IPS-20b (cell line): ENCODE results near the gene NNMT.

Source experiments
- H3K27ac ChIP-seq: one replicate; pipeline ENCODE4 v1.5.1; 2013; ENCODE audit warnings: low read length
- H3K27me3 ChIP-seq: 2 replicates; pipeline ENCODE4 v1.6.1; 2013; ENCODE audit warnings: mild to moderate bottlenecking, low read length, inconsistent platforms; ENCODE audit not compliant: insufficient read depth
- H3K36me3 ChIP-seq: 2 replicates; pipeline ENCODE4 v1.6.1; 2013; ENCODE audit warnings: low read depth, mild to moderate bottlenecking, inconsistent platforms, low read length, moderate library complexity; ENCODE audit not compliant: insufficient read depth
- H3K4me1 ChIP-seq: 2 replicates; pipeline ENCODE4 v1.6.1; 2013; ENCODE audit warnings: mild to moderate bottlenecking, control low read depth, inconsistent platforms, low read length, moderate library complexity; ENCODE audit not compliant: insufficient read depth
- H3K4me3 ChIP-seq: 2 replicates; pipeline ENCODE4 v1.5.1; 2013; ENCODE audit warnings: mild to moderate bottlenecking, low read length, inconsistent platforms
- H3K9ac ChIP-seq: 2 replicates; pipeline ENCODE4 v1.6.1; 2013; ENCODE audit warnings: low read depth, mild to moderate bottlenecking, inconsistent platforms, low read length, moderate library complexity
- H3K9me3 ChIP-seq: 2 replicates; pipeline ENCODE4 v1.6.1; 2013; ENCODE audit warnings: mild to moderate bottlenecking, low read depth, low read length, inconsistent platforms; ENCODE audit not compliant: insufficient read depth

The NNMT gene

GRCh38 chr11:114342476-114342875 lies 46.3 kb downstream of the NNMT start:
- Histone ChIP-seq H3K4me3 (no peak overlapping the region), H3K9me3 (peaks cover 7% of the 10 kb centered on the region; the same call in 1 of the 2 replicates), H3K36me3 (no peaks in the 10 kb centered on the region), H3K4me1 (no peaks in the 10 kb centered on the region; the same call in 1 of the 2 replicates), H3K9ac (no peak overlapping the region), H3K27ac (no peak overlapping the region), H3K27me3 (no peaks in the 10 kb centered on the region)

GRCh38 chr11:114343020-114343419 lies 46.8 kb downstream of the NNMT start:
- Histone ChIP-seq H3K9ac (no peak overlapping the region), H3K4me3 (no peak overlapping the region), H3K9me3 (peaks cover 10% of the 10 kb centered on the region; the same call in 1 of the 2 replicates), H3K27ac (no peak overlapping the region), H3K36me3 (no peaks in the 10 kb centered on the region), H3K4me1 (no peaks in the 10 kb centered on the region; the same call in 1 of the 2 replicates), H3K27me3 (no peaks in the 10 kb centered on the region)

GRCh38 chr11:114343493-114343892 lies 47.3 kb downstream of the NNMT start:
- H3K4me3 ChIP-seq = no peak overlapping the region
- no peaks in the 10 kb centered on the region for H3K36me3 ChIP-seq
- H3K9ac ChIP-seq = no peak overlapping the region
- H3K27me3 ChIP-seq = no peaks in the 10 kb centered on the region
- no peak overlapping the region for H3K27ac ChIP-seq
- peaks cover 10% of the 10 kb centered on the region; the same call in 1 of the 2 replicates for H3K9me3 ChIP-seq
- no peaks in the 10 kb centered on the region; the same call in 1 of the 2 replicates for H3K4me1 ChIP-seq

- peaks cover 10% of the 10 kb centered on the region; the same call in 1 of the 2 replicates for H3K9me3 ChIP-seq
- H3K27ac ChIP-seq = no peak overlapping the region
- H3K4me1 ChIP-seq = no peaks in the 10 kb centered on the region; the same call in 1 of the 2 replicates
- no peaks in the 10 kb centered on the region for H3K27me3 ChIP-seq
- H3K9ac ChIP-seq = no peak overlapping the region
- no peak overlapping the region for H3K4me3 ChIP-seq
- no peaks in the 10 kb centered on the region for H3K36me3 ChIP-seq
Observed at GRCh38 chr11:114344494-114344893, 48.3 kb downstream of the NNMT start.

GRCh38 chr11:114345575-114346222 lies 49.5 kb downstream of the NNMT start:
- H3K4me3 ChIP-seq = no peak overlapping the region
- H3K27me3 ChIP-seq = no peaks in the 10 kb centered on the region
- H3K9me3 ChIP-seq = peaks cover 10% of the 10 kb centered on the region; the same call in 1 of the 2 replicates
- no peaks in the 10 kb centered on the region; the same call in none of the 2 replicates for H3K4me1 ChIP-seq
- H3K27ac ChIP-seq = no peak overlapping the region
- H3K36me3 ChIP-seq = no peaks in the 10 kb centered on the region
- H3K9ac ChIP-seq = no peak overlapping the region

- peaks cover 10% of the 10 kb centered on the region; the same call in 1 of the 2 replicates for H3K9me3 ChIP-seq
- H3K4me3 ChIP-seq = no peak overlapping the region
- no peak overlapping the region for H3K9ac ChIP-seq
- no peaks in the 10 kb centered on the region; the same call in 1 of the 2 replicates for H3K4me1 ChIP-seq
- no peaks in the 10 kb centered on the region for H3K27me3 ChIP-seq
- no peaks in the 10 kb centered on the region for H3K36me3 ChIP-seq
- H3K27ac ChIP-seq = no peak overlapping the region
Observed at GRCh38 chr11:114346709-114347141, 50.5 kb downstream of the NNMT start.

GRCh38 chr11:114348200-114349191 lies 52.3 kb downstream of the NNMT start:
- Histone ChIP-seq H3K27ac (no peak overlapping the region), H3K36me3 (no peaks in the 10 kb centered on the region), H3K4me3 (no peak overlapping the region), H3K9me3 (peaks cover 10% of the 10 kb centered on the region; the same call in 1 of the 2 replicates), H3K9ac (no peak overlapping the region), H3K27me3 (no peaks in the 10 kb centered on the region), H3K4me1 (no peaks in the 10 kb centered on the region; the same call in 1 of the 2 replicates)

- H3K36me3 ChIP-seq = no peaks in the 10 kb centered on the region
Observed at GRCh38 chr11:114350022-114350421, 53.8 kb downstream of the NNMT start.

GRCh38 chr11:114353443-114353842 lies 57.2 kb downstream of the NNMT start:
- no peaks in the 10 kb centered on the region for H3K27me3 ChIP-seq
- no peak overlapping the region for H3K9ac ChIP-seq
- H3K4me3 ChIP-seq = no peak overlapping the region
- H3K4me1 ChIP-seq = no peaks in the 10 kb centered on the region; the same call in 1 of the 2 replicates
- H3K9me3 ChIP-seq = no peaks in the 10 kb centered on the region
- H3K36me3 ChIP-seq = no peaks in the 10 kb centered on the region
- no peak overlapping the region for H3K27ac ChIP-seq

More at GRCh38 chr11:114350022-114350421, 53.8 kb downstream of the NNMT start:
- Histone ChIP-seq H3K4me3 (no peak overlapping the region), H3K4me1 (no peaks in the 10 kb centered on the region; the same call in 1 of the 2 replicates), H3K27ac (no peak overlapping the region), H3K9me3 (peaks cover 10% of the 10 kb centered on the region; the same call in 1 of the 2 replicates), H3K9ac (no peak overlapping the region), H3K27me3 (no peaks in the 10 kb centered on the region)

- Histone ChIP-seq H3K4me3 (no peak overlapping the region), H3K4me1 (no peaks in the 10 kb centered on the region; the same call in 1 of the 2 replicates), H3K27ac (no peak overlapping the region)
Observed at GRCh38 chr11:114354076-114354475, 57.9 kb downstream of the NNMT start.

GRCh38 chr11:114358716-114359115 lies 62.5 kb downstream of the NNMT start:
- Histone ChIP-seq H3K4me3 (no peak overlapping the region), H3K27me3 (no peaks in the 10 kb centered on the region), H3K9ac (no peak overlapping the region), H3K36me3 (no peaks in the 10 kb centered on the region), H3K27ac (no peak overlapping the region), H3K9me3 (no peaks in the 10 kb centered on the region), H3K4me1 (no peaks in the 10 kb centered on the region)

More at GRCh38 chr11:114354076-114354475, 57.9 kb downstream of the NNMT start:
- Histone ChIP-seq H3K9ac (no peak overlapping the region), H3K27me3 (no peaks in the 10 kb centered on the region), H3K36me3 (no peaks in the 10 kb centered on the region), H3K9me3 (no peaks in the 10 kb centered on the region)
